OCI-LY3 (cell line): ENCODE measurements around the gene DENND1C.

Experiments
- H2AFZ ChIP-seq: fragments of 200-600, 300-600 bp; shearing (Covaris generic); 2 replicates; pipeline ENCODE4 v1.6.0; 2014; ENCODE audit warnings: antibody characterized with exemption, low read depth, low read length
- H3K27ac ChIP-seq: fragments of 200-600, 300-600 bp; sonication (generic); 2 replicates; pipeline ENCODE4 v1.5.1; 2014; ENCODE audit warnings: mild to moderate bottlenecking, low read length, moderate library complexity, mixed read lengths
- H3K27me3 ChIP-seq: fragments of 200-600, 300-600 bp; sonication (generic); 2 replicates; pipeline ENCODE4 v1.6.1; 2014; ENCODE audit warnings: low read depth, low read length, mixed read lengths
- H3K36me3 ChIP-seq: fragments of 200-600, 300-600 bp; sonication (generic); replicated peaks from 2 replicates; pipeline ENCODE3; 2014; ENCODE audit warnings: low read depth, low read length, mixed read lengths
- H3K4me1 ChIP-seq: fragments of 300-600, 200-600 bp; sonication (generic); 2 replicates; pipeline ENCODE4 v1.6.1; 2014; ENCODE audit warnings: low read length, mixed read lengths
- H3K4me2 ChIP-seq: fragments of 200-600, 300-600 bp; sonication (generic); 2 replicates; pipeline ENCODE4 v1.6.1; 2014; ENCODE audit warnings: low read length, mixed read lengths
- H3K4me3 ChIP-seq: fragments of 300-600, 200-600 bp; sonication (generic); 2 replicates; pipeline ENCODE4 v1.5.1; 2014; ENCODE audit warnings: antibody characterized with exemption, mild to moderate bottlenecking, low read length, moderate library complexity
- H3K79me2 ChIP-seq: fragments of 300-600, 200-600 bp; shearing (Covaris generic); 2 replicates; pipeline ENCODE4 v1.6.1; 2014; ENCODE audit warnings: mild to moderate bottlenecking, low read length, mixed read lengths
- H3K9ac ChIP-seq: fragments of 300-600, 200-600 bp; shearing (Covaris generic); 2 replicates; pipeline ENCODE4 v1.6.0; 2014; ENCODE audit warnings: mild to moderate bottlenecking, low read length, moderate library complexity
- H3K9me3 ChIP-seq: fragments of 200-600, 300-600 bp; shearing (Covaris generic); 2 replicates; pipeline ENCODE4 v1.6.1; 2014; ENCODE audit warnings: low read length, mixed read lengths; ENCODE audit not compliant: insufficient read depth
- H4K20me1 ChIP-seq: fragments of 200-600, 300-600 bp; sonication (generic); 2 replicates; pipeline ENCODE4 v1.6.1; 2016; ENCODE audit warnings: low read length, mixed read lengths; ENCODE audit not compliant: insufficient read depth
- CTCF ChIP-seq: fragments of 200-600, 300-600 bp; sonication (generic); IDR thresholded peaks from 2 replicates; pipeline ENCODE4 v1.5.1; 2014; ENCODE audit warnings: antibody characterized with exemption, low read length, low read depth
- EZH2phosphoT487 ChIP-seq: fragments of 200-600 bp; shearing (Covaris generic); IDR thresholded peaks from 2 replicates; pipeline ENCODE4 v1.6.1; 2018; ENCODE audit warnings: antibody characterized with exemption, mixed run types, low read depth

The DENND1C gene

GRCh38 chr19:6467384-6467783 lies 14.2 kb downstream of the DENND1C start:
- H3K4me3 ChIP-seq: no peak overlapping the region
- no peak overlapping the region for H2AFZ ChIP-seq
- H3K9ac ChIP-seq: no peak overlapping the region
- no peaks in the 10 kb centered on the region for H4K20me1 ChIP-seq
- H3K36me3 ChIP-seq: peaks cover 47% of the 10 kb centered on the region
- TF ChIP-seq EZH2phosphoT487 (no peak), CTCF (no peak)
- no peaks in the 10 kb centered on the region for H3K9me3 ChIP-seq
- no peaks in the 10 kb centered on the region for H3K27me3 ChIP-seq
- 0 out of 2 replicates have a peak overlapping the region, but pooled peaks have one; percentile 5 for H3K27ac ChIP-seq
- no peak overlapping the region for H3K4me2 ChIP-seq
- peaks cover 40% of the 10 kb centered on the region for H3K4me1 ChIP-seq
- H3K79me2 ChIP-seq: peaks cover 32% of the 10 kb centered on the region

- H3K4me2 ChIP-seq: no peak overlapping the region
- peaks cover 47% of the 10 kb centered on the region for H3K36me3 ChIP-seq
- TF ChIP-seq EZH2phosphoT487 (no peak), CTCF (no peak)
- no peaks in the 10 kb centered on the region for H3K27me3 ChIP-seq
- H2AFZ ChIP-seq: no peak overlapping the region
- H3K27ac ChIP-seq: peak overlapping the region; percentile 92; the same call in 1 of the 2 replicates
- no peaks in the 10 kb centered on the region for H4K20me1 ChIP-seq
- H3K9ac ChIP-seq: no peak overlapping the region
- peaks cover 32% of the 10 kb centered on the region for H3K79me2 ChIP-seq
- H3K4me3 ChIP-seq: no peak overlapping the region
- H3K4me1 ChIP-seq: peaks cover 46% of the 10 kb centered on the region
- H3K9me3 ChIP-seq: no peaks in the 10 kb centered on the region
Observed at GRCh38 chr19:6466526-6467248, 14.9 kb downstream of the DENND1C start.

GRCh38 chr19:6465663-6466062 lies 15.9 kb downstream of the DENND1C start:
- H4K20me1 ChIP-seq: no peaks in the 10 kb centered on the region
- peaks cover 32% of the 10 kb centered on the region for H3K79me2 ChIP-seq
- H3K36me3 ChIP-seq: peaks cover 43% of the 10 kb centered on the region
- peaks cover 48% of the 10 kb centered on the region for H3K4me1 ChIP-seq
- peak overlapping the region; percentile 92 for H3K27ac ChIP-seq
- H3K4me2 ChIP-seq: peak overlapping the region; percentile 82
- H3K9me3 ChIP-seq: no peaks in the 10 kb centered on the region
- H3K4me3 ChIP-seq: peak overlapping the region; percentile 83
- no peak overlapping the region for H2AFZ ChIP-seq
- TF ChIP-seq CTCF (no peak), EZH2phosphoT487 (no peak)
- H3K27me3 ChIP-seq: no peaks in the 10 kb centered on the region
- peak overlapping the region; percentile 92 for H3K9ac ChIP-seq

GRCh38 chr19:6465006-6465405 lies 16.6 kb downstream of the DENND1C start:
- Histone ChIP-seq H4K20me1 (no peaks in the 10 kb centered on the region), H2AFZ (no peak overlapping the region), H3K4me2 (peak overlapping the region; percentile 82), H3K4me3 (peak overlapping the region; percentile 83), H3K9me3 (no peaks in the 10 kb centered on the region), H3K36me3 (peaks cover 40% of the 10 kb centered on the region), H3K9ac (peak overlapping the region; percentile 92), H3K27ac (peak overlapping the region; percentile 92), H3K79me2 (peaks cover 32% of the 10 kb centered on the region), H3K4me1 (peaks cover 48% of the 10 kb centered on the region), H3K27me3 (no peaks in the 10 kb centered on the region)
- no peak for TF ChIP-seq EZH2phosphoT487
- no peak for TF ChIP-seq CTCF
